Glutamatergic neuron (in vitro differentiated cells): Measurements from ENCODE around the gene GSTO1. TPM values are rescaled to one million over a fixed set of nuclear protein-coding genes. Genes with fewer than 3 reads are reported as not detected.

ENCODE experiments used
- DNase-seq: peaks from one replicate; pipeline ENCODE4 v3.0.0; 2022
- H3K27ac Mint-ChIP-seq: one replicate; pipeline ENCODE4 v1.8.0; 2020; ENCODE audit warnings: mild to moderate bottlenecking, mixed read lengths, inconsistent platforms; ENCODE audit not compliant: unreplicated experiment
- H3K27me3 Mint-ChIP-seq: one replicate; pipeline ENCODE4 v1.8.0; 2020; ENCODE audit warnings: mild to moderate bottlenecking, moderate library complexity, mixed read lengths, inconsistent platforms; ENCODE audit not compliant: unreplicated experiment
- H3K36me3 Mint-ChIP-seq: one replicate; pipeline ENCODE4 v1.8.0; 2020; ENCODE audit warnings: mild to moderate bottlenecking, mixed read lengths, inconsistent platforms; ENCODE audit not compliant: unreplicated experiment
- H3K4me1 Mint-ChIP-seq: one replicate; pipeline ENCODE4 v1.8.0; 2020; ENCODE audit warnings: mild to moderate bottlenecking, low read depth, mixed read lengths, inconsistent platforms; ENCODE audit not compliant: unreplicated experiment
- H3K4me3 Mint-ChIP-seq: one replicate; pipeline ENCODE4 v1.8.0; 2020; ENCODE audit warnings: mild to moderate bottlenecking, mixed read lengths, inconsistent platforms; ENCODE audit not compliant: unreplicated experiment
- H3K9me3 Mint-ChIP-seq: one replicate; pipeline ENCODE4 v1.8.0; 2020; ENCODE audit warnings: mild to moderate bottlenecking, moderate library complexity, mixed read lengths, inconsistent platforms; ENCODE audit not compliant: unreplicated experiment
- CTCF ChIP-seq: fragments of 200-600 bp; sonication (generic); IDR thresholded peaks from one replicate; pipeline ENCODE4 v1.5.0; 2021; ENCODE audit not compliant: partially characterized antibody, unreplicated experiment
- total RNA-seq: library from RNA; stranded (reverse); fragmentation: NEBNext Ultra II Directional; extraction: Animal tissue kit (Norgen Biotek cat#: 25700); gene quantifications from one replicate; pipeline ENCODE4 v1.2.1, GENCODE V29; 2021; ENCODE audit not compliant: unreplicated experiment

Gene GSTO1
- total RNA-seq, 1 donor from 2014 or later, result 26.8 TPM

GRCh38 chr10:104253606-104254410 lies 884 bp upstream of the GSTO1 start:
- no peak for DNase-seq
- Mint-ChIP-seq H3K27me3 (peaks cover 3% of the 10 kb centered on the region), H3K36me3 (no peaks in the 10 kb centered on the region), H3K9me3 (peaks cover 4% of the 10 kb centered on the region), H3K4me3 (peak overlapping the region; percentile 89), H3K4me1 (peaks cover 14% of the 10 kb centered on the region), H3K27ac (no peak overlapping the region)
- TF ChIP-seq CTCF, result no peak

GRCh38 chr10:104255311-104255981 lies 754 bp downstream of the GSTO1 start:
- H3K9me3 Mint-ChIP-seq, result peaks cover 3% of the 10 kb centered on the region
- H3K4me3 Mint-ChIP-seq, result peak overlapping the region; percentile 88
- H3K27me3 Mint-ChIP-seq, result peaks cover 3% of the 10 kb centered on the region
- peaks cover 14% of the 10 kb centered on the region for H3K4me1 Mint-ChIP-seq
- H3K27ac Mint-ChIP-seq, result peak overlapping the region; percentile 10
- no peaks in the 10 kb centered on the region for H3K36me3 Mint-ChIP-seq
- TF ChIP-seq CTCF, result no peak
- no peak for DNase-seq

DNA sequence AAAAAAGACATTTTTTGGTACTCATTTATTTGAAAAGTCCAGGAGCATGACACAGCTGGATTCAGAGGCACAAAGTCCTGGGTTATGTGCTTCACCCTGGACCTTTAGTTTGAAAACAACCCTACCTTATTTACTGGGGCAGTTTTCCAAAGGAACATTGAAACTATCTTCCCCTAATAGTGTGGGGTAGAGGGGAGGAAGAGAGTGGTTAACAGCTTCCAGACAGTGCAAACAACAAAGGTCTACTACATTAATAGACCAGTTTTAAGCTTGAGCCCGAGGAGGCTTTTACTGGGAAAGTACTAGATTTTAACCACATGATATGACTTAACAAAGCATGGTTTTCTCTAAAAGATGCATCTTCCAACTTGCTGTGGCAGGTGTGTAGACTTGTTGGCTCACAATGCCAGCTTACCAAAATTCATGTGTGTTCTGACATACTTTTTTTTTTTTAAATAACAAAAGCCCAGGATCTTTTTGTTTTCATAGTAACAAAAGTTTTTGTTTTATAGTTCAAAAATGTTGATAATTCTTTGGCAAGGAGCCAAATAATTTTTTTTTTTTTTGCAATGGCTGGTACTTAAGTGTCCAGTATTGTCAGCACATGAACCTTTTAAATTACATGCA lies 1.8 kb downstream of the GSTO1 start:
- TF ChIP-seq CTCF, result no peak

GRCh38 chr10:104257235-104257634 lies 2.5 kb downstream of the GSTO1 start:
- no peak for TF ChIP-seq CTCF
- Mint-ChIP-seq H3K27me3 (peaks cover 3% of the 10 kb centered on the region), H3K4me1 (peaks cover 12% of the 10 kb centered on the region), H3K36me3 (no peaks in the 10 kb centered on the region), H3K4me3 (no peak overlapping the region), H3K27ac (no peak overlapping the region), H3K9me3 (peaks cover 3% of the 10 kb centered on the region)
- DNase-seq, result no peak

More for the DNA sequence above, 1.8 kb downstream of the GSTO1 start:
- no peak overlapping the region for H3K4me3 Mint-ChIP-seq
- H3K36me3 Mint-ChIP-seq, result no peaks in the 10 kb centered on the region
- peaks cover 3% of the 10 kb centered on the region for H3K27me3 Mint-ChIP-seq
- H3K27ac Mint-ChIP-seq, result no peak overlapping the region
- peaks cover 14% of the 10 kb centered on the region for H3K4me1 Mint-ChIP-seq
- no peak for DNase-seq
- peaks cover 3% of the 10 kb centered on the region for H3K9me3 Mint-ChIP-seq

- TF ChIP-seq CTCF, result no peak
- Mint-ChIP-seq H3K27ac (no peak overlapping the region), H3K9me3 (peaks cover 3% of the 10 kb centered on the region), H3K4me1 (peaks cover 10% of the 10 kb centered on the region), H3K4me3 (no peak overlapping the region), H3K36me3 (no peaks in the 10 kb centered on the region), H3K27me3 (peaks cover 3% of the 10 kb centered on the region)
- no peak for DNase-seq
Measured at GRCh38 chr10:104258209-104258608, 3.5 kb downstream of the GSTO1 start.
